Activated naive CD4-positive, alpha-beta T cell treated with anti-CD3 and anti-CD28 coated beads, Interleukin-2, amount 50 U/mL, for 72 hours (primary cell): ENCODE data around the gene KCNK6. TPM values are rescaled to one million over a fixed set of nuclear protein-coding genes. Genes with fewer than 3 reads are reported as not detected.
"Not testable (repeated sequence)": the region's sequence is repeated elsewhere in the genome, so short reads cannot be mapped to it uniquely, and the experiment has no call there.

Experiments used
- ATAC-seq, 2 donors: fragments of 150-1000 bp; cut with Tn5 transposase; 2 replicates each; pipeline ENCODE4 v1.10.0; 2021; ENCODE audit warnings: mild to moderate bottlenecking in 2 of 2, moderate library complexity in 2 of 2
- DNase-seq, 2 donors: peaks; one replicate each; pipeline ENCODE4 v3.0.0; 2021 to 2022; ENCODE audit warnings: low spot score in 2 of 2
- H3K27ac Mint-ChIP-seq, 2 donors: one replicate each; pipeline ENCODE4 v1.8.0; 2022; ENCODE audit warnings: mild to moderate bottlenecking in 2 of 2, mixed read lengths in 2 of 2
- H3K36me3 Mint-ChIP-seq, 2 donors: one replicate each; pipeline ENCODE4 v1.8.0; 2022; ENCODE audit warnings: mixed read lengths in 2 of 2
- H3K9me3 Mint-ChIP-seq, 2 donors: one replicate each; pipeline ENCODE4 v1.8.0; 2022; ENCODE audit warnings: mixed read lengths in 2 of 2
- total RNA-seq, 2 donors: library from RNA; stranded (reverse); gene quantifications; one replicate each; pipeline ENCODE4 v1.2.3, GENCODE V29; 2022

KCNK6 gene
- total RNA-seq, 2 donors from 2014 or later = 10.7 to 12.1 TPM

GRCh38 chr19:38337360-38337653 lies 17.7 kb downstream of the KCNK6 start:
- peak overlapping the region; percentile 93 to 98 for H3K27ac Mint-ChIP-seq
- ATAC-seq (no peak), DNase-seq (no peak)
- no peaks in the 10 kb centered on the region for H3K36me3 Mint-ChIP-seq
- no peaks in the 10 kb centered on the region for H3K9me3 Mint-ChIP-seq

- H3K36me3 Mint-ChIP-seq, H3K9me3 Mint-ChIP-seq, H3K27ac Mint-ChIP-seq, DNase-seq, ATAC-seq: not testable (repeated sequence)
Measured at GRCh38 chr19:38339011-38339410, 19.4 kb downstream of the KCNK6 start.

GRCh38 chr19:38340927-38341326 lies 21.3 kb downstream of the KCNK6 start:
- ATAC-seq = no peak
- H3K9me3 Mint-ChIP-seq = no peaks in the 10 kb centered on the region
- H3K36me3 Mint-ChIP-seq = no peaks in the 10 kb centered on the region
- H3K27ac Mint-ChIP-seq = peak overlapping the region; percentile 2 to 11
- DNase-seq = no peak

GRCh38 chr19:38346837-38347236 lies 27.2 kb downstream of the KCNK6 start:
- H3K27ac Mint-ChIP-seq = no peak overlapping the region
- no peak for ATAC-seq
- no peak for DNase-seq
- no peaks in the 10 kb centered on the region for H3K9me3 Mint-ChIP-seq
- no peaks in the 10 kb centered on the region for H3K36me3 Mint-ChIP-seq

GRCh38 chr19:38350883-38351282 lies 31.2 kb downstream of the KCNK6 start:
- no peak for DNase-seq
- H3K27ac Mint-ChIP-seq = no peak overlapping the region
- no peak for ATAC-seq

GRCh38 chr19:38351865-38352395 lies 32.3 kb downstream of the KCNK6 start:
- no peak for DNase-seq
- ATAC-seq = no peak
- Mint-ChIP-seq H3K27ac (no peak overlapping the region), H3K9me3 (no peaks in the 10 kb centered on the region), H3K36me3 (no peaks in the 10 kb centered on the region)

More at GRCh38 chr19:38350883-38351282, 31.2 kb downstream of the KCNK6 start:
- no peaks in the 10 kb centered on the region for H3K9me3 Mint-ChIP-seq
- H3K36me3 Mint-ChIP-seq = no peaks in the 10 kb centered on the region

- Mint-ChIP-seq H3K9me3 (no peaks in the 10 kb centered on the region), H3K36me3 (no peaks in the 10 kb centered on the region), H3K27ac (no peak overlapping the region)
- DNase-seq = no peak
- no peak for ATAC-seq
Measured at GRCh38 chr19:38352611-38353010, 33.0 kb downstream of the KCNK6 start.

- H3K36me3 Mint-ChIP-seq = no peaks in the 10 kb centered on the region
- ATAC-seq = no peak
- H3K9me3 Mint-ChIP-seq = no peaks in the 10 kb centered on the region
- DNase-seq = no peak
- no peak overlapping the region for H3K27ac Mint-ChIP-seq
Measured at GRCh38 chr19:38355728-38356725, 36.4 kb downstream of the KCNK6 start.

GRCh38 chr19:38358071-38358470 lies 38.4 kb downstream of the KCNK6 start:
- DNase-seq (no peak), ATAC-seq (no peak)
- H3K9me3 Mint-ChIP-seq = no peaks in the 10 kb centered on the region

GRCh38 chr19:38359242-38360021 lies 39.8 kb downstream of the KCNK6 start:
- H3K9me3 Mint-ChIP-seq = no peaks in the 10 kb centered on the region
- H3K27ac Mint-ChIP-seq = no peak overlapping the region
- H3K36me3 Mint-ChIP-seq = no peaks in the 10 kb centered on the region
- ATAC-seq (no peak), DNase-seq (no peak)

More at GRCh38 chr19:38358071-38358470, 38.4 kb downstream of the KCNK6 start:
- Mint-ChIP-seq H3K27ac (no peak overlapping the region), H3K36me3 (no peaks in the 10 kb centered on the region)

- no peaks in the 10 kb centered on the region for H3K36me3 Mint-ChIP-seq
- H3K27ac Mint-ChIP-seq = no peak overlapping the region
- ATAC-seq (no peak), DNase-seq (no peak)
- H3K9me3 Mint-ChIP-seq = no peaks in the 10 kb centered on the region
Measured at GRCh38 chr19:38360351-38360750, 40.7 kb downstream of the KCNK6 start.

GRCh38 chr19:38360839-38361631 lies 41.4 kb downstream of the KCNK6 start:
- H3K9me3 Mint-ChIP-seq = no peaks in the 10 kb centered on the region
- ATAC-seq = no peak
- H3K36me3 Mint-ChIP-seq = no peaks in the 10 kb centered on the region
- DNase-seq = no peak
- H3K27ac Mint-ChIP-seq = no peak overlapping the region

- DNase-seq (peak; percentile 63 to 78), ATAC-seq (peak; percentile 76 to 82)
- H3K9me3 Mint-ChIP-seq = no peaks in the 10 kb centered on the region
- H3K27ac Mint-ChIP-seq = no peak overlapping the region
- no peaks in the 10 kb centered on the region for H3K36me3 Mint-ChIP-seq
Measured at GRCh38 chr19:38361633-38362075, 42.0 kb downstream of the KCNK6 start.

GRCh38 chr19:38362076-38362945 lies 42.7 kb downstream of the KCNK6 start:
- DNase-seq (peak; percentile 64 to 90), ATAC-seq (peak; percentile 71 to 82)
- Mint-ChIP-seq H3K36me3 (no peaks in the 10 kb centered on the region), H3K27ac (peak overlapping the region in 1 of 2 donors; percentile 77), H3K9me3 (no peaks in the 10 kb centered on the region)

GRCh38 chr19:38362946-38363688 lies 43.5 kb downstream of the KCNK6 start:
- DNase-seq, ATAC-seq, H3K36me3 Mint-ChIP-seq, H3K27ac Mint-ChIP-seq, H3K9me3 Mint-ChIP-seq: not testable (repeated sequence)
